HG03135 (cell line): ENCODE data around the gene CDKN2B-AS1.

ENCODE experiments used
- ATAC-seq: cut with Tn5 transposase; IDR thresholded peaks from one replicate; pipeline ENCODE4 v1.9.1; 2021; ENCODE audit warnings: mild to moderate bottlenecking, moderate library complexity; ENCODE audit not compliant: unreplicated experiment

Gene CDKN2B-AS1

GRCh38 chr9:22114956-22115355, 120.4 kb downstream of the CDKN2B-AS1 start:
- no peak for ATAC-seq

- ATAC-seq = no peak
Measured at GRCh38 chr9:22116758-22117157, 122.2 kb downstream of the CDKN2B-AS1 start.

GRCh38 chr9:22117511-22118384, 123.2 kb downstream of the CDKN2B-AS1 start:
- ATAC-seq = no peak

- ATAC-seq = no peak
Measured at GRCh38 chr9:22118810-22119521, 124.4 kb downstream of the CDKN2B-AS1 start.

GRCh38 chr9:22119522-22120158, 125.0 kb downstream of the CDKN2B-AS1 start:
- ATAC-seq = no peak

- ATAC-seq = no peak
Measured at GRCh38 chr9:22120159-22120549, 125.6 kb downstream of the CDKN2B-AS1 start.

- no peak for ATAC-seq
Measured at GRCh38 chr9:22120595-22120994, 126.0 kb downstream of the CDKN2B-AS1 start.

GRCh38 chr9:22124263-22125011, 129.8 kb downstream of the CDKN2B-AS1 start:
- ATAC-seq = no peak

GRCh38 chr9:22129133-22129532, 134.5 kb downstream of the CDKN2B-AS1 start:
- no peak for ATAC-seq

GRCh38 chr9:22129633-22130032, 135.0 kb downstream of the CDKN2B-AS1 start:
- ATAC-seq = no peak

GRCh38 chr9:22131817-22132216, 137.2 kb downstream of the CDKN2B-AS1 start:
- ATAC-seq = no peak

- no peak for ATAC-seq
Measured at GRCh38 chr9:22134390-22134789, 139.8 kb downstream of the CDKN2B-AS1 start.

GRCh38 chr9:22136461-22137096, 142.0 kb downstream of the CDKN2B-AS1 start:
- ATAC-seq = no peak

- no peak for ATAC-seq
Measured at GRCh38 chr9:22138956-22139660, 144.5 kb downstream of the CDKN2B-AS1 start.

GRCh38 chr9:22141908-22142307, 147.3 kb downstream of the CDKN2B-AS1 start:
- ATAC-seq = no peak

GRCh38 chr9:22142671-22143070, 148.1 kb downstream of the CDKN2B-AS1 start:
- ATAC-seq = no peak

GRCh38 chr9:22143799-22144625, 149.4 kb downstream of the CDKN2B-AS1 start:
- ATAC-seq = no peak

- no peak for ATAC-seq
Measured at GRCh38 chr9:22146604-22147003, 152.0 kb downstream of the CDKN2B-AS1 start.
